ENCODE data around the gene RAD51AP1. TPM values are rescaled to one million over a fixed set of nuclear protein-coding genes. Genes with fewer than 3 reads are reported as not detected.

The RAD51AP1 gene
- total RNA-seq, 1 donor from 2014 or later: 40.1 TPM

DNA sequence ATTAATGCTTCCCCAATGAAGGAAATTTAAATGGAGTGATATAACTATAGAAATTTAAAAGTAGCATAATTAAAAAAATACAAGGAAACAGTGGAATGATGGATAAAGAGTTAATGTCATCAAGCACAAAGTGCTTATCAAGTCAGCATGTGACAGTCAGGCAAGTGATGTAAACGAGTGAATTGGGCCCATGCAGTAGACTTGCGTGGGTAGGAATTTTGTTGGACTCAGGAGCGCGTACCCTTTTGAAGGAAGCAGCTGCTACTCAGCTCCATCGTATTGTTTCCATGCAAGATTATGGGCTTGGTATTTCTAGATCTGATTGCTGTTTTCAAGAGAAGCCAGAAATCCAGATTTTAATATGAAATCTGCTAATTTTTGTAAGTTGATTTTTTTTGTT lies 18.9 kb downstream of the RAD51AP1 start:
- Mint-ChIP-seq H3K9me3 (ENCODE audit: low read depth) (no peaks in the 10 kb centered on the region), H3K4me3 (ENCODE audit: low read depth) (no peak overlapping the region), H3K27ac (no peak overlapping the region), H3K36me3 (ENCODE audit: insufficient read depth) (peaks cover 4% of the 10 kb centered on the region), H3K27me3 (peaks cover 10% of the 10 kb centered on the region), H3K4me1 (ENCODE audit: low read depth) (peaks cover 3% of the 10 kb centered on the region)
- TF ChIP-seq, protein P1, sequence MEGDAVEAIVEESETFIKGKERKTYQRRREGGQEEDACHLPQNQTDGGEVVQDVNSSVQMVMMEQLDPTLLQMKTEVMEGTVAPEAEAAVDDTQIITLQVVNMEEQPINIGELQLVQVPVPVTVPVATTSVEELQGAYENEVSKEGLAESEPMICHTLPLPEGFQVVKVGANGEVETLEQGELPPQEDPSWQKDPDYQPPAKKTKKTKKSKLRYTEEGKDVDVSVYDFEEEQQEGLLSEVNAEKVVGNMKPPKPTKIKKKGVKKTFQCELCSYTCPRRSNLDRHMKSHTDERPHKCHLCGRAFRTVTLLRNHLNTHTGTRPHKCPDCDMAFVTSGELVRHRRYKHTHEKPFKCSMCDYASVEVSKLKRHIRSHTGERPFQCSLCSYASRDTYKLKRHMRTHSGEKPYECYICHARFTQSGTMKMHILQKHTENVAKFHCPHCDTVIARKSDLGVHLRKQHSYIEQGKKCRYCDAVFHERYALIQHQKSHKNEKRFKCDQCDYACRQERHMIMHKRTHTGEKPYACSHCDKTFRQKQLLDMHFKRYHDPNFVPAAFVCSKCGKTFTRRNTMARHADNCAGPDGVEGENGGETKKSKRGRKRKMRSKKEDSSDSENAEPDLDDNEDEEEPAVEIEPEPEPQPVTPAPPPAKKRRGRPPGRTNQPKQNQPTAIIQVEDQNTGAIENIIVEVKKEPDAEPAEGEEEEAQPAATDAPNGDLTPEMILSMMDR (IDR thresholded peaks at IDR 0.05; ENCODE audit: unreplicated experiment): no peak
- no peak for DNase-seq (ENCODE audit: low spot score, unreplicated experiment)

DNA sequence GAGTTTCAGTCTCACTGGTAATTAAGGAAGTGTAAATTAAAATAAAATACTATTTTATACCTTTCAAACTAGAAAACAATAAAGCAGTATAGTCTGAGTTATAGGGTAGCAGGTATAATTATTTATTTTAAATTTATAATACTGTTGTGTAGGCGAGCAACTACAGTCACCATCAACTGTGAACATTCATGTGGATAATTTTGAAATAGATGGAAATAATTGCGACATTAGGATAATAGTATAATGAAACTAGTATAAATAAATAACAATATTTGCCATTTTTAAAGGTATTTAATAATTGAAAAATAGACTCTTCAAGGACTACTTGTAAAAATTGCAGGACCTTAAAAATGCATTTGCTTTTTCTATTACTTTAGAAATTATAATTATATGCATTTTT lies 19.5 kb downstream of the RAD51AP1 start:
- Mint-ChIP-seq H3K4me1 (ENCODE audit: low read depth) (peaks cover 3% of the 10 kb centered on the region), H3K27ac (no peak overlapping the region), H3K27me3 (peaks cover 16% of the 10 kb centered on the region), H3K4me3 (ENCODE audit: low read depth) (no peak overlapping the region), H3K9me3 (ENCODE audit: low read depth) (no peaks in the 10 kb centered on the region), H3K36me3 (ENCODE audit: insufficient read depth) (peaks cover 4% of the 10 kb centered on the region)
- TF ChIP-seq, protein P1 (IDR thresholded peaks at IDR 0.05; ENCODE audit: unreplicated experiment): no peak
- DNase-seq (ENCODE audit: low spot score, unreplicated experiment): no peak

DNA sequence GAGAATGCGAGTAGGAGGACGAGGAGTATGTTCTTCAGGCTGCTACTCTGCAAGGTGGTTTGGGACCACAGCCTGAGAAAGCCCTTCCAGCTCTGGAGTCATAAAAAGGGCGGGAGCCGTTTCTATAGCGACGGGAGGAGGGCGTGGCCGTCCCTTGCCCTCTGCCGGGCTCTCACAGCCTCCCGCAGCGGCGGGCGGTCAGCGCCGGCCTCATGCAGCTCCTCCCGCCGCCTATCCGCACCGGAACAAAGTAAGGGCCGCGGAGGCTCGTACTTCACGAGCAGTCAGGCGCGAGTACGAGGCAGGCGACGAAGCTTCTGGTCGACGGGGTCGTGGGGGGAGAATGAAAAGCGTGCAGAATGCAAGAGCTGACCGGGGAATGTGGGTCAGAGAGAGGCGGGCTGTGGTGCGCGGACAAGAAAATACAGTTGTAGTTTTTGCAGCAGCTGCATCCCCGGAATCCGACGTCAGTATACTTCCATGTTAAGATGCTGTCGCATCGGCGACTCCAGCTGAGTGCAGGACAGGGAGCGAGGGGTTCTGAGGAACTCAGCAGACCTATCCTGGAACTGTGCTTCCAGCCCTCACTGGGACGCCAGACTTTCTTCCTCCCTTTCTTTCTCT lies 23.5 kb downstream of the RAD51AP1 start, which contains the start of gene DYRK4:
Gene DYRK4, plus strand, starts transcription at position 175 of the 624 bp plus-strand sequence. Its CDS starts 38 bp downstream, at position 213.
- no peaks in the 10 kb centered on the region for H3K9me3 Mint-ChIP-seq (ENCODE audit: low read depth)
- H3K36me3 Mint-ChIP-seq (ENCODE audit: insufficient read depth): peaks cover 2% of the 10 kb centered on the region
- H3K4me1 Mint-ChIP-seq (ENCODE audit: low read depth): peaks cover 3% of the 10 kb centered on the region
- H3K27ac Mint-ChIP-seq: peak within 1 kb of the TSS; percentile 83
- peak within 1 kb of the TSS; percentile 77 for H3K4me3 Mint-ChIP-seq (ENCODE audit: low read depth)
- H3K27me3 Mint-ChIP-seq: peaks cover 37% of the 10 kb centered on the region
- TF ChIP-seq, protein P1 (IDR thresholded peaks at IDR 0.05; ENCODE audit: unreplicated experiment): no peak
- DNase-seq (ENCODE audit: low spot score, unreplicated experiment): peak; percentile 89

DNA sequence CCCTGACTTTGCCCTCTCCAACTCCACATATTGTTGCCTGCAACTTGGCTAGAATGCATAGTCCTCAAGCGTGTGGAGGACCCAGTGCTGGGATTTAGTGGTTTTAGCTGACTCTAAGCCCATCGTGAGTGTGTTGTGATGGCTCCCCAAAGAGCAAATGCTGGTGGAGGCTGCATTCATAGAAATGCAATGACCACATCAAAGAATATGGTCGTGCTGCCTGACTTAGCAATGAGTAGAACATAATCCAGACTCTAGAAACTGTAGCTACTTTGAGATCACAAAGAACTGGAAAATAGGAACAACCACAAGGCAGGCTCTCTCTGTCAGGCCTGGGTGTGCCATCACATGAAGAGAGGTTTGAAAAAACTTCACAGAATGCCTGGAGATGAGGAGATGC lies 24.6 kb downstream of the RAD51AP1 start:
- Mint-ChIP-seq H3K36me3 (ENCODE audit: insufficient read depth) (peaks cover 1% of the 10 kb centered on the region), H3K27me3 (peaks cover 37% of the 10 kb centered on the region), H3K9me3 (ENCODE audit: low read depth) (no peaks in the 10 kb centered on the region), H3K4me1 (ENCODE audit: low read depth) (peaks cover 3% of the 10 kb centered on the region), H3K27ac (no peak overlapping the region), H3K4me3 (ENCODE audit: low read depth) (no peak overlapping the region)
- TF ChIP-seq, protein P1 (IDR thresholded peaks at IDR 0.05; ENCODE audit: unreplicated experiment): no peak
- DNase-seq (ENCODE audit: low spot score, unreplicated experiment): no peak

DNA sequence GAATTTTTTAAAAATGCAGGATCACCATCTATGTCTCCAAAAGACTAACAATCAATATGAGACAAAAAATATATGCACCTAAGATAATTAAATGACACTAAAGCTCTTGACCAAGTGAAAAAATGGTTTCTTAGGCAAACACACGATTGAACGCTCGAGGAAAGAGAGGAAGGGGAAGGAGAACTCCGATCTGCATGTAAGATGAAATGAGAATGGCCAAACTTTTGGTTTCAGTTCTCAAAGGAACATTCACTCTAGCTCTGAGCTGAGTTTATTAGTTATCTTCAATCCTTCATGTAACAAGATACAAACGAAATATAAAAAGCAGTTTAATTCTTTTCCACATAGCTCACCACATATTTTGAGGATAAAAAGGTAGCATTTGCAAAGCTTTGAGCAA lies 26.1 kb downstream of the RAD51AP1 start:
- peaks cover 37% of the 10 kb centered on the region for H3K27me3 Mint-ChIP-seq
- H3K27ac Mint-ChIP-seq: no peak overlapping the region
- H3K4me3 Mint-ChIP-seq (ENCODE audit: low read depth): no peak overlapping the region
- peaks cover 1% of the 10 kb centered on the region for H3K36me3 Mint-ChIP-seq (ENCODE audit: insufficient read depth)
- H3K9me3 Mint-ChIP-seq (ENCODE audit: low read depth): no peaks in the 10 kb centered on the region
- DNase-seq (ENCODE audit: low spot score, unreplicated experiment): no peak
- peaks cover 3% of the 10 kb centered on the region for H3K4me1 Mint-ChIP-seq (ENCODE audit: low read depth)
- TF ChIP-seq, protein P1 (IDR thresholded peaks at IDR 0.05; ENCODE audit: unreplicated experiment): no peak

Data from progenitor cell of endocrine pancreas (in vitro differentiated cells).